Activated T-helper 1 cell treated with anti-CD3 and anti-CD28 coated beads, Interleukin-12 subunit alpha, Interleukin-12 subunit beta, Interleukin-2, Interleukin-4 antibody, amounts not matched to agents 30 ng/mL and 10 ng/mL and 1 ng/mL, durations not matched to agents 14 hours and 24 hours and 36 hours (primary cell): ENCODE measurements around the gene SNCA. TPM values are rescaled to one million over a fixed set of nuclear protein-coding genes. Genes with fewer than 3 reads are reported as not detected.

Experiments
- DNase-seq: peaks from one replicate; pipeline ENCODE4 v3.0.0; 2021; ENCODE audit warnings: low spot score
- H3K27ac Mint-ChIP-seq: one replicate; pipeline ENCODE4 v1.8.0; 2021; ENCODE audit warnings: mild to moderate bottlenecking, mixed read lengths
- H3K27me3 Mint-ChIP-seq: one replicate; pipeline ENCODE4 v1.8.0; 2022; ENCODE audit warnings: mild to moderate bottlenecking, moderate library complexity, mixed read lengths; ENCODE audit not compliant: insufficient read depth
- H3K36me3 Mint-ChIP-seq: one replicate; pipeline ENCODE4 v1.8.0; 2021; ENCODE audit warnings: low read depth, mixed read lengths
- H3K4me1 Mint-ChIP-seq: one replicate; pipeline ENCODE4 v1.8.0; 2021; ENCODE audit warnings: low read depth, mixed read lengths
- H3K4me3 Mint-ChIP-seq: one replicate; pipeline ENCODE4 v1.8.0; 2021; ENCODE audit warnings: mild to moderate bottlenecking, moderate library complexity, mixed read lengths
- H3K9me3 Mint-ChIP-seq: one replicate; pipeline ENCODE4 v1.8.0; 2021; ENCODE audit warnings: mixed read lengths
- intact Hi-C: fragments of 100-400 bp; cut with micrococcal nuclease; formaldehyde crosslinking; loops from one replicate; pipeline ENCODE4 v1.15.1; 2024
- total RNA-seq: library from RNA; stranded (reverse); gene quantifications from 2 replicates; pipeline ENCODE4 v1.2.3, GENCODE V29; 2022

Gene SNCA
- total RNA-seq, 1 donor from 2014 or later, result 0.18 TPM

DNA sequence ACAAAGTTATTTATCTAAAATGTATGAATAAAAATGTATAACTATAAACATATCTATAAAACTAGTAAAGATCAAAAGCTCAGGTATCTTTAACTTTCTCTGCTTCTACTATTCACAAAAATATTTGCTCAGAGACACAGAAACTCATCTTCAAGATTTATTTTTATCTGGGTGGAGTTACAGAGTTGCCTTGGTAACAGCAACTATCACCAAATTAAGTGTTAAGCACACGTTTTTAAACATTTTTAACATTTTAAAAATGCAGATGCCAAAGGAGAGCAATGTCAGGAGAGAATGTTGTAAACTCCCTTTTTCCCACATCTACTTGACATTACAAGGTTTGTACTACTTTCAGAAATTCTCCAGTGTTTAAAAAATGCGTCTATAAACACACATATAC, 71.4 kb downstream of the SNCA start:
- DNase-seq, result no peak
- Mint-ChIP-seq H3K9me3 (no peaks in the 10 kb centered on the region), H3K4me1 (no peaks in the 10 kb centered on the region), H3K27me3 (peaks cover 5% of the 10 kb centered on the region), H3K36me3 (no peaks in the 10 kb centered on the region), H3K4me3 (no peak overlapping the region), H3K27ac (no peak overlapping the region)
- intact Hi-C loops, result no loop called here

DNA sequence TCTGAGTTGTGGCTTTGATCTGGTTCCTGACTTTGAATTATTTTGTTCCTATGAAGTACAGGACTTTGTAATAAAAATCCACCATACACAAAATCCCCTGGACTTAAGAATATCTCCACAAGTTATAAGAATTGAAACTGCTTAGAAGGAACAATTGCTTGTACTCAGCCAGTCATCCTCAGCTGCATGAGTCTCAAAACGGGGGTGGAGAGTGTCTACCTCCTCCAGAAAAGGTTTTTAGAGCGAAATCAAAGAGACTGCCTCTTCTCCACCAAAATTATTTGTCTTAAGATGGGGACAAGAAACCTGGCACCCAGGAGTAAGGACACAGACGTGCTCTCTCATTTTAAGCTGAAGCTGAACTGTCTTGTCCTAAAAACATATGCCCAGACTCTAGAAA, 74.7 kb downstream of the SNCA start:
- no peak overlapping the region for H3K4me3 Mint-ChIP-seq
- H3K27ac Mint-ChIP-seq, result no peak overlapping the region
- DNase-seq, result no peak
- H3K4me1 Mint-ChIP-seq, result no peaks in the 10 kb centered on the region
- intact Hi-C loops, result no loop called here
- H3K36me3 Mint-ChIP-seq, result no peaks in the 10 kb centered on the region
- H3K27me3 Mint-ChIP-seq, result peaks cover 3% of the 10 kb centered on the region
- H3K9me3 Mint-ChIP-seq, result no peaks in the 10 kb centered on the region

DNA sequence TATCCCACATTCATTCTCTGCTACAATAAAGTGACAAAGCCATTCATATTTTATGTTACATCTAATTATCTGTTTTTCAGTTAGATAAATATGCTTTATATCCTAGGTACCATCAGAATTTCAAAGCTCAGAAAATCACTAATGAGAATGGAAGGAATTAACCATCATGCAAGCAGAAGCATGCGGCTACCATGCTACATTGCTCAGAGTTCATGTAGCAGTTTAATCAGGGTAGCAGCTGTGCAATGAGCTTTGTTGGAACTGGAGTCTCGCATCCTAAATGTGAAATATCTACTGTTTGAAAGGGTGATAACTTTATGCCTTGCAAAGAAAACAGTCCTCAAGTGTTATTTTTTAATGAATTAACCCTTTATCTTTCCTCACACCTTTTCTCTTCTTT, 77.5 kb downstream of the SNCA start:
- H3K4me3 Mint-ChIP-seq, result no peak overlapping the region

DNA sequence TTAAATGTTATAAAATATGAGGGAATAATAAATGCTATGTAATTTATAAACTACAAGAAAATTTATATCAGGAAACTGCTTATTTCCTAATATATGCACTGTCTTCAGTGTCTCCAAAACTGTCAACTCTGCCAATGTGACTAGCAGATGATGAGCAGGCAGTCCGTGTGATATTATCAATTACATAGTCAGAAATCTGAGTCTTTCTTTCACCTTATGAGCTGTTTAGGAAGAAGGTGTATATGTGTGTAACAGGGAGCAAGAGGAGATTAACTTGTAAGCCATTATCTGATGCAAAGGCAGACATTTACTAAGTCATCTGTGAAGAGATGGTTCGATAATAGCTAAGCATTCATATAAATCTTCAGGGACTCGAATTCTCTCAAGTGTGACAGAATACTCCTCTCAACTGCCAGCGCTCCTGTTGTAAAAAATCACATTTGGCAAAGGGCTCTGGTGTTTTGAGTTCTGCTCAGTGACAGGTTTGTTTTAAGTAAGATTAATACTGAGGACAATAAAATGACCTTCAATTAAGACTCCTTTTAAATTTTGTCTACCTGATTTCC, 79.7 kb downstream of the SNCA start:
- no peak overlapping the region for H3K27ac Mint-ChIP-seq
- intact Hi-C loops, result no loop called here
- H3K27me3 Mint-ChIP-seq, result peaks cover 1% of the 10 kb centered on the region
- no peaks in the 10 kb centered on the region for H3K36me3 Mint-ChIP-seq
- DNase-seq, result no peak
- no peaks in the 10 kb centered on the region for H3K4me1 Mint-ChIP-seq
- H3K9me3 Mint-ChIP-seq, result no peaks in the 10 kb centered on the region
- H3K4me3 Mint-ChIP-seq, result no peak overlapping the region

More for the DNA sequence above, 77.5 kb downstream of the SNCA start:
- Mint-ChIP-seq H3K9me3 (no peaks in the 10 kb centered on the region), H3K4me1 (no peaks in the 10 kb centered on the region), H3K27me3 (peaks cover 1% of the 10 kb centered on the region), H3K36me3 (no peaks in the 10 kb centered on the region), H3K27ac (no peak overlapping the region)
- DNase-seq, result no peak
- intact Hi-C loops, result no loop called here

DNA sequence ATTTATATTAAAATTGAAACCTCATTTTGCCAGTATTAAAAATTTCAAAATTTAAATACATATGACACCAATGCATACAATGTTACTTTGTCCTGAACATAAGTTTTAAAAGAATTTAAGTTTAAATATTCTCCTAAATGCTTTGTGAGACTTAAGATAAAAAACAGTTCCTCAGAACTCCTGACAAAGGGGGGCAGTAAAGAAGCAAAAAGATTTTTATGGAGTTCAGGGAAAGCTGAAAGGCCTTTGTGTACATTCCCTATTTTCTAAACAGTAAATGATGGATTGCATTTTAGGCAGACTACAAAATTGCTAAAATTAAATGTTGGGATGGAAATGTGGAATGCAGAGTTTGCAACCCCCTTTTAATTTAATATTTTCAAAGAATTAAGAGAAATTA, 81.7 kb downstream of the SNCA start:
- Mint-ChIP-seq H3K4me1 (no peaks in the 10 kb centered on the region), H3K27me3 (peaks cover 1% of the 10 kb centered on the region), H3K36me3 (no peaks in the 10 kb centered on the region), H3K27ac (no peak overlapping the region), H3K4me3 (no peak overlapping the region), H3K9me3 (no peaks in the 10 kb centered on the region)
- no peak for DNase-seq
- intact Hi-C loops, result no loop called here

DNA sequence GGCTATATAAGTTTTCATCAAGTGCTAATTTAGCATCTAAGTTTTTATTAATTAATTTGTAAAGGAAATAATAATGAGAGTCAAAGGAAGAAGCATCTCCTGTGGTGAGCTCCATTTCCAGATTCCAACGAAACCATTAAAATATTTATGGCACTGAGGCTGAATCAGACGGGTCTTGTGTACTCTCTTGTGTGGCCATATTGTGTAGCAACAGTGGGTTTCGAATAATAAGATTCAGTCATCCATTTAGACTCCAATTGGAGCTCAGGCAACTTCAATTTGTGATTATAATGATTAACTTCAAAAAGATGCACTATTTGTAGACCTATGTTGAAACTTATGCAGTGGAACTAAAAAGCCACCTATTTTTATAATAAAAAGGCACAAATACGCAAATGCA, 82.4 kb downstream of the SNCA start:
- Mint-ChIP-seq H3K36me3 (no peaks in the 10 kb centered on the region), H3K4me1 (no peaks in the 10 kb centered on the region), H3K27me3 (peaks cover 1% of the 10 kb centered on the region), H3K9me3 (no peaks in the 10 kb centered on the region), H3K27ac (no peak overlapping the region), H3K4me3 (no peak overlapping the region)
- intact Hi-C loops, result no loop called here
- DNase-seq, result no peak

DNA sequence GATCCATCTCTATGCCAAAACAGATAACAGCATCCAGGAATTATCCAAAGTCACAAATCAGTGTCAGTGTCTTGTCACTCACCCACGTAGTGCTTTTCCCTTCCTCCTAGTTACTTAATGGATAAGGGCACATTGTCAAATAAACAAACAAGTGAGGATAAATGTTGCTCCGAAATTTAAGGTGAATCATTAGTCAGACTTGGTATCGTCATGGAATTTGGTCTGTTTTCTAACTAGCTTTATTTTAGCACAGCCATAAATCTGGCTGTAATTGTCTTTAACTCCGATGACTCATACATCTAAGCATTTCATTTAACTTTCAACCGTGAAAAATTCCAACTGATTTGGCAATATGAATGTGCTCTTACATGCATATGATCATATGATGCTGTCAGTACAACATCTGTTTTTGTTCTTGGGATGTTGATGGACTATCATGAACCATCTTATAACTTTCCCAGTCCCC, 83.3 kb downstream of the SNCA start:
- intact Hi-C loops, result no loop called here
- peaks cover 1% of the 10 kb centered on the region for H3K27me3 Mint-ChIP-seq
- no peak overlapping the region for H3K4me3 Mint-ChIP-seq
- no peak overlapping the region for H3K27ac Mint-ChIP-seq
- no peak for DNase-seq
- no peaks in the 10 kb centered on the region for H3K36me3 Mint-ChIP-seq
- no peaks in the 10 kb centered on the region for H3K4me1 Mint-ChIP-seq
- H3K9me3 Mint-ChIP-seq, result no peaks in the 10 kb centered on the region

DNA sequence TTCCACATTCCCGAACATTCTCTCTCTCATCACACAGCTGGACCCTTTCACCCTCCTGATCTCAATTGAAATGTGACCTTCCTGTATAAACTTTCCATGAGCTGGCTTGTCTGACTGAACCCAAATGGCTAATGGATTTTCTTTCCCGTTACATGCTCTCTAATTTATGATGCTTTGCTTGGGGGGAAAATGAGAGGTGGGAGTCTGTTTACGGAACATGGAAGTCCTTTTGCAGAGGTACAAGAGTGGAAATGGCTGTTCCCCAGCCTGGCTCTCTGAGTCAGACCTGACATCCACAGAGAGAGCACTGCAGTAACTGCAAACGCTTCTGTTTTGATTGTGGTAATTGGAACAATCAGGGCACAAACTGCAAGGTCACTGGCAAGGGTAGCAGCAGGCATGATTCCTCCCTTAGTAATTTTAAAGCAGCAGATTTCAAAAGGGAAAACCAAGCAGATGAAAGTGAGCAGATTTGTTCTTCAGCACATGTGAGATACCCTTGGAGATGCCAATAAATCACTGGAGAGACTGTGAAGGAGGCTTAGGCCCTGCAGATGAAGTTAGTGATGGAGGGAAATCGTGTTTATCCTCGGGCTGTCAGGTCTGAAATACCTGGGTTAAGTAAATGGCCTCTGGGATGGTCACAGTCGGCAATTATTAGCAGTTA, 83.9 kb downstream of the SNCA start:
- Mint-ChIP-seq H3K9me3 (no peaks in the 10 kb centered on the region), H3K4me3 (no peak overlapping the region), H3K36me3 (no peaks in the 10 kb centered on the region), H3K4me1 (no peaks in the 10 kb centered on the region), H3K27me3 (peaks cover 1% of the 10 kb centered on the region), H3K27ac (no peak overlapping the region)
- DNase-seq, result no peak
- intact Hi-C loops, result no loop called here

DNA sequence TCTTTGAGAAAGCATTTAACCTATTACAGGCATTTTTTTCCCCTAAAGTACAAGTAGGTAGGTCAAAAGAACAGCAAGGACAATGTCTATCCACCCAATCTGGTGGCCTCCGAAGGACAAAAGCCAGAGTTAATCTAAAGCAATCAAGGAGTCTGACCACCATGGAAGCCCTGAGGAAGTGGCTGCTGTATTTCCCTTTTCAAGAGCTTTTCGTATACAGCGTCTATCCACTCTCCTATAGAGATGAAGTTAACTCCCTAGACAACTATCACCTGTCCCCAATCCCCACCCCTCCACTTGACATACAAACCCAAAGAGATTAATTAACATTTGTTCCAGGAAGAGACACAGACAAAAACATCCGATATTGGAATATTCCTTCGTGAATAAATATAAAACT, 85.5 kb downstream of the SNCA start:
- Mint-ChIP-seq H3K9me3 (no peaks in the 10 kb centered on the region), H3K4me1 (no peaks in the 10 kb centered on the region), H3K36me3 (no peaks in the 10 kb centered on the region), H3K27me3 (no peaks in the 10 kb centered on the region), H3K4me3 (no peak overlapping the region), H3K27ac (no peak overlapping the region)
- intact Hi-C loops, result no loop called here
- DNase-seq, result no peak

DNA sequence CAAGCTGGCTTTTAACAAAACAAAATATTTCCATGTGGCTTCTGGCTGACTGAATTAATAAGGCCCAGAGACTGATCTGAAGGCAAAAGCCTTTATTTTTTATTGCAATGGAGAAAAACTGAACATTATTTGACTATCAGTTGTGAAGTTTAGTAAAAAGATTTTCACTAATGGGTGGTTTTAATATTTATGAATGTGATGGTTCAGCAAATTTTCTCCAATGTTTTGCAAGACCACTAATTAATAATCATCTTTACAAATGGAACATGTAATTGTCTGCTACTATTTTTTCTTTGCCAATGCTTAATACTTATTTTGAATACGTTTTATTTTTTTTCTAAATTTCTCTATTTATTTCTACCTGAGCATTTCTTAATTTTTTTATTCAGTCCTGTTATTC, 90.6 kb downstream of the SNCA start:
- Mint-ChIP-seq H3K27ac (no peak overlapping the region), H3K4me3 (no peak overlapping the region), H3K4me1 (no peaks in the 10 kb centered on the region), H3K27me3 (peaks cover 3% of the 10 kb centered on the region), H3K9me3 (no peaks in the 10 kb centered on the region), H3K36me3 (no peaks in the 10 kb centered on the region)
- DNase-seq, result no peak
- intact Hi-C loops, result no loop called here

DNA sequence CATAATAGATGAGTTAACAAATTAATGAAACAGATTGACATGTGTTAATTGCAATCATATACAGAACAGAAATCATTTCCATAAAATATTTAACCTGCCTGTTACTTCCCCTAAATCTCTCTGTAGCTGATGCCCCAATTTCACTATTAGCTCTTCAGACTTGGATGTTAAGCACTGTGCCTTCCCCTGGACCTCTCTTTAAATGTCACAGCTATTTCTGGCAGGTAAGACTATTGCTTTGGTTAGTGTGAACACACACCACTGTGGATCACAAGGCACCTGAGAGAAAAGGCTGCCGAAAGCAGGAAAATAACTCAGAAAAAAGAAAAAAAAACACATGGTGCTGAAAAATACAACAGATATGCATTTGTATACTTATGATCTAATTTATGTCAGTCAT, 91.3 kb downstream of the SNCA start:
- H3K27ac Mint-ChIP-seq, result no peak overlapping the region
- no peaks in the 10 kb centered on the region for H3K36me3 Mint-ChIP-seq
- H3K27me3 Mint-ChIP-seq, result peaks cover 3% of the 10 kb centered on the region
- H3K9me3 Mint-ChIP-seq, result no peaks in the 10 kb centered on the region
- H3K4me1 Mint-ChIP-seq, result no peaks in the 10 kb centered on the region
- no peak overlapping the region for H3K4me3 Mint-ChIP-seq
- DNase-seq, result no peak
- intact Hi-C loops, result no loop called here

DNA sequence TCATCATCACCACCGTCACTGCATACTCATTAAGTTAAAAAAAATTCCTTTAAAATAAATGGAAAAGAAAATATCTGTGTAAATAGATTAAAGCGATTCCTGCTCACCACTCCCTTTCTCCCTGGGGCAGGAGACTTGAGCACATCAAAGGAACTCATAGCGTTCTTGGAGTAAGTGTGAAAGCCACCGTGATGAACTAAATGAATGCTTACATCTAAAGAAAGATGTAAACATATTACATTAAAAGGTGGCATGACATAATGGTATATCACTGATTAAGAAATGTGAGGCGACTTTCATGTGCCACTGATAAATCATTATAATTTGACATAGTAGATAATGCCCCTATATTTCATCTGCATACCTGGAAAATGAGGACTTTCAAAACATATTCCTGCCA, 92.0 kb downstream of the SNCA start:
- intact Hi-C loops, result no loop called here
- H3K36me3 Mint-ChIP-seq, result no peaks in the 10 kb centered on the region
- H3K9me3 Mint-ChIP-seq, result no peaks in the 10 kb centered on the region
- H3K4me1 Mint-ChIP-seq, result no peaks in the 10 kb centered on the region
- H3K27ac Mint-ChIP-seq, result no peak overlapping the region
- H3K27me3 Mint-ChIP-seq, result peaks cover 3% of the 10 kb centered on the region
- no peak for DNase-seq
- H3K4me3 Mint-ChIP-seq, result no peak overlapping the region

DNA sequence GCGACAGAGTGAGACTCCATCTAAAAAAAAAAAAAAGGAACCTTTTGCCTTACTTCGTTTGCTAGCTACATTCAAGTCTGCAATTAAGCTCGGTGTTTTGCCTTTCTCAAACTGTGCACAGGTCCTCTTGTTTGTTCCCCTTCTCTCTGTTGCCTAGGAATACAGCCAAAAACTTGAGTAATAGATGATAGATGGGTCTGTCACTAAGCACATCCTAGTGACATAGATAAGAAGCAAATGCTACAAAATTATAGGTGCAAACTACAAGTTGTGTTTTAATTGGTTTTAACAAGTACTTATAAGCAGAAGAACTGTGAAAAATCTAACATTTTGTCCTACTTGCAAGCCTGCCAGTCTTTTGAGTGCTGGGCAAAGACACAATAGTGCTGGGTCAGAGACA, 95.2 kb downstream of the SNCA start:
- Mint-ChIP-seq H3K4me3 (no peak overlapping the region), H3K27me3 (peaks cover 3% of the 10 kb centered on the region)
- intact Hi-C loops, result no loop called here

More for the DNA sequence above, 95.2 kb downstream of the SNCA start:
- Mint-ChIP-seq H3K36me3 (no peaks in the 10 kb centered on the region), H3K27ac (no peak overlapping the region), H3K4me1 (no peaks in the 10 kb centered on the region), H3K9me3 (no peaks in the 10 kb centered on the region)
- DNase-seq, result no peak
